SK-N-SH treated with all-trans-retinoic acid at 6 μM for 48 hours (cell line): ENCODE data around the gene SPATA6L.

ENCODE experiments used
- ATAC-seq: fragments of 200-7000 bp; cut with Tn5 transposase; 3 replicates; pipeline ENCODE4 v1.9.1; 2020; ENCODE audit warnings: mild to moderate bottlenecking, moderate library complexity
- CSDC2 ChIP-seq: fragments of 250-450 bp; sonication (Bioruptor Pico); IDR thresholded peaks from 2 replicates; pipeline ENCODE4 v1.5.0; 2020; ENCODE audit warnings: mild to moderate bottlenecking, moderate library complexity
- ESRRG ChIP-seq: fragments of 250-450 bp; sonication (Bioruptor Pico); IDR thresholded peaks from 2 replicates; pipeline ENCODE4 v1.6.1; 2021; ENCODE audit warnings: mild to moderate bottlenecking
- GLIS3 ChIP-seq: fragments of 250-450 bp; sonication (Bioruptor Pico); IDR thresholded peaks from 2 replicates; pipeline ENCODE4 v1.5.0; 2020; ENCODE audit warnings: mild to moderate bottlenecking, moderate library complexity
- ISL1 ChIP-seq: fragments of 250-450 bp; sonication (Bioruptor Pico); IDR thresholded peaks from 2 replicates; pipeline ENCODE4 v2.1.2; 2022; ENCODE audit warnings: mild to moderate bottlenecking, moderate library complexity
- OSR1 ChIP-seq: fragments of 250-450 bp; sonication (Bioruptor Pico); IDR thresholded peaks from 2 replicates; pipeline ENCODE4 v1.8.0; 2022; ENCODE audit warnings: moderate library complexity, mild to moderate bottlenecking, inconsistent platforms
- PPARA ChIP-seq: fragments of 250-450 bp; sonication (Bioruptor Pico); IDR thresholded peaks from 2 replicates; pipeline ENCODE4 v1.5.0; 2020; ENCODE audit warnings: mild to moderate bottlenecking, borderline replicate concordance
- RARB ChIP-seq: fragments of 250-450 bp; sonication (Bioruptor Pico); IDR thresholded peaks from 2 replicates; pipeline ENCODE4 v1.8.0; 2021; ENCODE audit warnings: mild to moderate bottlenecking, moderate library complexity
- SNAI2 ChIP-seq: fragments of 250-450 bp; sonication (Bioruptor Pico); IDR thresholded peaks from 2 replicates; pipeline ENCODE4 v1.5.0; 2020; ENCODE audit warnings: mild to moderate bottlenecking, moderate library complexity
- TCF4 ChIP-seq: fragments of 250-450 bp; sonication (Bioruptor Pico); IDR thresholded peaks from 2 replicates; pipeline ENCODE4 v1.8.0; 2021; ENCODE audit warnings: mild to moderate bottlenecking, moderate library complexity, borderline replicate concordance
- TOX ChIP-seq: fragments of 250-450 bp; sonication (Bioruptor Pico); IDR thresholded peaks from 2 replicates; pipeline ENCODE4 v1.8.0; 2021; ENCODE audit warnings: mild to moderate bottlenecking, moderate library complexity, borderline replicate concordance
- ZC3H10 ChIP-seq: fragments of 250-450 bp; sonication (Bioruptor Pico); IDR thresholded peaks from 2 replicates; pipeline ENCODE4 v1.5.1; 2021; ENCODE audit warnings: mild to moderate bottlenecking, moderate library complexity
- ZFP3 ChIP-seq: fragments of 250-450 bp; sonication (Bioruptor Pico); IDR thresholded peaks from 2 replicates; pipeline ENCODE4 v1.5.0; 2020; ENCODE audit warnings: mild to moderate bottlenecking, moderate library complexity
- ZFP30 ChIP-seq: fragments of 450-650 bp; formaldehyde crosslinking; IDR thresholded peaks from 2 replicates; pipeline ENCODE4 v1.5.0; 2022; ENCODE audit warnings: mild to moderate bottlenecking, moderate library complexity
- ZNF565 ChIP-seq: fragments of 450-650 bp; formaldehyde crosslinking; conservative IDR thresholded peaks from 2 replicates; pipeline ENCODE4 v1.5.0; 2020; ENCODE audit warnings: low read depth, mild to moderate bottlenecking, moderate library complexity
- ZNF70 ChIP-seq: fragments of 450-650 bp; formaldehyde crosslinking; IDR thresholded peaks from 2 replicates; pipeline ENCODE4 v1.5.0; 2020; ENCODE audit warnings: mild to moderate bottlenecking, moderate library complexity
- ZNF8 ChIP-seq: fragments of 450-650 bp; formaldehyde crosslinking; IDR thresholded peaks from 2 replicates; pipeline ENCODE4 v1.5.0; 2020; ENCODE audit warnings: mild to moderate bottlenecking, moderate library complexity
- TF ChIP-seq, protein P1 (sequence below): fragments of 250-450 bp; sonication (Bioruptor Pico); IDR thresholded peaks from 2 replicates; pipeline ENCODE4 v1.5.0; 2020; ENCODE audit warnings: mild to moderate bottlenecking, moderate library complexity
- TF ChIP-seq, protein P2 (sequence below): fragments of 250-450 bp; sonication (Bioruptor Pico); IDR thresholded peaks from 2 replicates; pipeline ENCODE4 v1.8.0; 2021; ENCODE audit warnings: low read depth, mild to moderate bottlenecking, moderate library complexity, borderline replicate concordance
- TF ChIP-seq, protein P3 (sequence below): fragments of 250-450 bp; sonication (Bioruptor Pico); IDR thresholded peaks from 2 replicates; pipeline ENCODE4 v1.5.1; 2021; ENCODE audit warnings: mild to moderate bottlenecking, moderate library complexity
- TF ChIP-seq, protein P4 (sequence below): fragments of 250-450 bp; sonication (Bioruptor Pico); IDR thresholded peaks from 2 replicates; pipeline ENCODE4 v1.8.0; 2020; ENCODE audit warnings: mild to moderate bottlenecking, moderate library complexity, borderline replicate concordance

Gene SPATA6L

DNA sequence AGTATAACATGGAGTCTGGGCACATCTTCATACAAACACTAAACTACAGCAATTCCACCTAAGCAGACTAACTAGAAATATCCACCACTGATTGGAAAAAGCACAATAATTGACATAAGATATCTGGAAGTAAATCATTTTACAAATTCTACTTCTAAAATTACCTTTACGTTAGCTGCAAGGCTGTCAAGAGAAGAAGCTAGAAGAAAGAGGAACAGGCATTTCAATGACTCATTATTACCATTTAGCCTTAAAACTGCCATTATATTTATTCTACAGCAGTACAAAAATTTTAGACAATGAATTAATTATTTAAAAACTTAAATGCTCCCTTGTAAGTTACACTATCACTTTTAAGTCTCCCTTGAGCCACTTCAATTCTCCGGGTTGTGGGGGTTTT is 47.6 kb downstream of the SPATA6L start:
- TF ChIP-seq SNAI2 (CRISPR knock-in tag) (no peak), ZNF8 (no peak), ESRRG (no peak), GLIS3 (CRISPR knock-in tag) (no peak), ZNF565 (CRISPR knock-in tag) (no peak), CSDC2 (CRISPR knock-in tag) (no peak), ZFP30 (no peak)
- ATAC-seq = no peak

DNA sequence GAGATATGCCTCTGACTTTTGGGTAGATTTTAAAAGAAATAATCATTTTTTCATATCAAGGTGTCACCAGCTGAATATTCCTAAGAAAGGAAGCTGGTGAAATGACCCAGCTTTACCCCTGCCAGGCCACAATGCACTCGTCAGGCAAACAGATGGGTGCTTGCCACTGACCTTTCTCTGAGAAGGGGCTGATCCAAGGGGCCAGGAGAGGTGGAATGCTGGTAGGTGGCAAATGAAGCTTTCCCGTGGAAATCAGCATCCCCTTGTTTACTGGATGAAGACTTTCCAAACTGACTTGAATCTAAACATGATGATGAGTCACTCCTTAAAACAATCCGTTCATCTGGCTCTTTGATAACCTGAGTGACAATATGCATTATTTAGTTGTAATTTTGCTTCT is 48.5 kb downstream of the SPATA6L start:
- TF ChIP-seq PPARA (CRISPR knock-in tag) = no peak
- no peak for TF ChIP-seq ZC3H10 (CRISPR knock-in tag)
- no peak for TF ChIP-seq ZNF70 (CRISPR knock-in tag)
- no peak for TF ChIP-seq GLIS3 (CRISPR knock-in tag)
- no peak for TF ChIP-seq ZFP3 (CRISPR knock-in tag)
- TF ChIP-seq CSDC2 (CRISPR knock-in tag) = no peak
- TF ChIP-seq, protein P1, sequence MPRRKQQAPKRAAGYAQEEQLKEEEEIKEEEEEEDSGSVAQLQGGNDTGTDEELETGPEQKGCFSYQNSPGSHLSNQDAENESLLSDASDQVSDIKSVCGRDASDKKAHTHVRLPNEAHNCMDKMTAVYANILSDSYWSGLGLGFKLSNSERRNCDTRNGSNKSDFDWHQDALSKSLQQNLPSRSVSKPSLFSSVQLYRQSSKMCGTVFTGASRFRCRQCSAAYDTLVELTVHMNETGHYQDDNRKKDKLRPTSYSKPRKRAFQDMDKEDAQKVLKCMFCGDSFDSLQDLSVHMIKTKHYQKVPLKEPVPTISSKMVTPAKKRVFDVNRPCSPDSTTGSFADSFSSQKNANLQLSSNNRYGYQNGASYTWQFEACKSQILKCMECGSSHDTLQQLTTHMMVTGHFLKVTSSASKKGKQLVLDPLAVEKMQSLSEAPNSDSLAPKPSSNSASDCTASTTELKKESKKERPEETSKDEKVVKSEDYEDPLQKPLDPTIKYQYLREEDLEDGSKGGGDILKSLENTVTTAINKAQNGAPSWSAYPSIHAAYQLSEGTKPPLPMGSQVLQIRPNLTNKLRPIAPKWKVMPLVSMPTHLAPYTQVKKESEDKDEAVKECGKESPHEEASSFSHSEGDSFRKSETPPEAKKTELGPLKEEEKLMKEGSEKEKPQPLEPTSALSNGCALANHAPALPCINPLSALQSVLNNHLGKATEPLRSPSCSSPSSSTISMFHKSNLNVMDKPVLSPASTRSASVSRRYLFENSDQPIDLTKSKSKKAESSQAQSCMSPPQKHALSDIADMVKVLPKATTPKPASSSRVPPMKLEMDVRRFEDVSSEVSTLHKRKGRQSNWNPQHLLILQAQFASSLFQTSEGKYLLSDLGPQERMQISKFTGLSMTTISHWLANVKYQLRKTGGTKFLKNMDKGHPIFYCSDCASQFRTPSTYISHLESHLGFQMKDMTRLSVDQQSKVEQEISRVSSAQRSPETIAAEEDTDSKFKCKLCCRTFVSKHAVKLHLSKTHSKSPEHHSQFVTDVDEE (CRISPR knock-in tag) = no peak
- no peak for TF ChIP-seq SNAI2 (CRISPR knock-in tag)
- TF ChIP-seq, protein P2, sequence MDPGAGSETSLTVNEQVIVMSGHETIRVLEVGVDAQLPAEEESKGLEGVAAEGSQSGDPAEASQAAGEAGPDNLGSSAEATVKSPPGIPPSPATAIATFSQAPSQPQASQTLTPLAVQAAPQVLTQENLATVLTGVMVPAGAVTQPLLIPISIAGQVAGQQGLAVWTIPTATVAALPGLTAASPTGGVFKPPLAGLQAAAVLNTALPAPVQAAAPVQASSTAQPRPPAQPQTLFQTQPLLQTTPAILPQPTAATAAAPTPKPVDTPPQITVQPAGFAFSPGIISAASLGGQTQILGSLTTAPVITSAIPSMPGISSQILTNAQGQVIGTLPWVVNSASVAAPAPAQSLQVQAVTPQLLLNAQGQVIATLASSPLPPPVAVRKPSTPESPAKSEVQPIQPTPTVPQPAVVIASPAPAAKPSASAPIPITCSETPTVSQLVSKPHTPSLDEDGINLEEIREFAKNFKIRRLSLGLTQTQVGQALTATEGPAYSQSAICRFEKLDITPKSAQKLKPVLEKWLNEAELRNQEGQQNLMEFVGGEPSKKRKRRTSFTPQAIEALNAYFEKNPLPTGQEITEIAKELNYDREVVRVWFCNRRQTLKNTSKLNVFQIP (CRISPR knock-in tag) = no peak
- TF ChIP-seq TCF4 (CRISPR knock-in tag) = no peak
- TF ChIP-seq TOX (CRISPR knock-in tag) = no peak
- TF ChIP-seq, protein P3, sequence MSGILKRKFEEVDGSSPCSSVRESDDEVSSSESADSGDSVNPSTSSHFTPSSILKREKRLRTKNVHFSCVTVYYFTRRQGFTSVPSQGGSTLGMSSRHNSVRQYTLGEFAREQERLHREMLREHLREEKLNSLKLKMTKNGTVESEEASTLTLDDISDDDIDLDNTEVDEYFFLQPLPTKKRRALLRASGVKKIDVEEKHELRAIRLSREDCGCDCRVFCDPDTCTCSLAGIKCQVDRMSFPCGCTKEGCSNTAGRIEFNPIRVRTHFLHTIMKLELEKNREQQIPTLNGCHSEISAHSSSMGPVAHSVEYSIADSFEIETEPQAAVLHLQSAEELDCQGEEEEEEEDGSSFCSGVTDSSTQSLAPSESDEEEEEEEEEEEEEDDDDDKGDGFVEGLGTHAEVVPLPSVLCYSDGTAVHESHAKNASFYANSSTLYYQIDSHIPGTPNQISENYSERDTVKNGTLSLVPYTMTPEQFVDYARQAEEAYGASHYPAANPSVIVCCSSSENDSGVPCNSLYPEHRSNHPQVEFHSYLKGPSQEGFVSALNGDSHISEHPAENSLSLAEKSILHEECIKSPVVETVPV (CRISPR knock-in tag) = no peak
- TF ChIP-seq OSR1 (CRISPR knock-in tag) = no peak
- TF ChIP-seq, all 23 proteins: peak for 0
- no peak for ATAC-seq

DNA sequence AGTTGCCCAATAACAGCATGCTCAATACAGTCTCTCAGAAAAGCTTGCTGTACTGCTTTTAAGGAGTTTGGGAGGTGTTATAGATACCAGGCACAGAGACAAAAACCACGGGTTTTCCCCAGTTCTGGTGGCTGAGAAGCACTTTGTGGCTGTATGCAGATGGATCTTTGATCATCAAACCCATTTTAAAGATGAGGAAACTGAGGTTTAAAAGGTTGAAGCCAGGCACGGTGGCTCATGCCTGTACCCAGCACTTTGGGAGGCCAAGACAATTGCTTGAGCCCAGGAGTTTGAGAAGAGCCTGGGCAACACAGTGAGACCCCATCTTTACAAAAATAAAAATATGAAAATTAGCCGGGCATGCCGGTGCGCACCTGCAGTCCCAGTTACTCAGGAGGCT is 50.5 kb downstream of the SPATA6L start:
- ATAC-seq = no peak

More for the DNA sequence above, 50.5 kb downstream of the SPATA6L start:
- TF ChIP-seq, protein P3 (CRISPR knock-in tag) = no peak
- no peak for TF ChIP-seq GLIS3 (CRISPR knock-in tag)
- TF ChIP-seq PPARA (CRISPR knock-in tag) = no peak
- TF ChIP-seq, protein P4, sequence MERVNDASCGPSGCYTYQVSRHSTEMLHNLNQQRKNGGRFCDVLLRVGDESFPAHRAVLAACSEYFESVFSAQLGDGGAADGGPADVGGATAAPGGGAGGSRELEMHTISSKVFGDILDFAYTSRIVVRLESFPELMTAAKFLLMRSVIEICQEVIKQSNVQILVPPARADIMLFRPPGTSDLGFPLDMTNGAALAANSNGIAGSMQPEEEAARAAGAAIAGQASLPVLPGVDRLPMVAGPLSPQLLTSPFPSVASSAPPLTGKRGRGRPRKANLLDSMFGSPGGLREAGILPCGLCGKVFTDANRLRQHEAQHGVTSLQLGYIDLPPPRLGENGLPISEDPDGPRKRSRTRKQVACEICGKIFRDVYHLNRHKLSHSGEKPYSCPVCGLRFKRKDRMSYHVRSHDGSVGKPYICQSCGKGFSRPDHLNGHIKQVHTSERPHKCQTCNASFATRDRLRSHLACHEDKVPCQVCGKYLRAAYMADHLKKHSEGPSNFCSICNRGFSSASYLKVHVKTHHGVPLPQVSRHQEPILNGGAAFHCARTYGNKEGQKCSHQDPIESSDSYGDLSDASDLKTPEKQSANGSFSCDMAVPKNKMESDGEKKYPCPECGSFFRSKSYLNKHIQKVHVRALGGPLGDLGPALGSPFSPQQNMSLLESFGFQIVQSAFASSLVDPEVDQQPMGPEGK (CRISPR knock-in tag) = no peak
- no peak for TF ChIP-seq ZNF565 (CRISPR knock-in tag)
- TF ChIP-seq ESRRG = no peak
- TF ChIP-seq ISL1 = no peak
- no peak for TF ChIP-seq ZNF70 (CRISPR knock-in tag)
- TF ChIP-seq RARB (CRISPR knock-in tag) = no peak
- TF ChIP-seq ZC3H10 (CRISPR knock-in tag) = no peak
- no peak for TF ChIP-seq SNAI2 (CRISPR knock-in tag)
- TF ChIP-seq CSDC2 (CRISPR knock-in tag) = no peak
- no peak for TF ChIP-seq ZNF8
- TF ChIP-seq, protein P2 (CRISPR knock-in tag) = no peak
- TF ChIP-seq TCF4 (CRISPR knock-in tag) = no peak
